HEK293 (cell line): Measurements from ENCODE around the gene BTG3.

Source experiments
- CTCF ChIA-PET: fragments of 350-600 bp; formaldehyde crosslinking; extraction: SDS; loops from one replicate; lab custom pipeline; 2021; ENCODE audit warnings: antibody characterized with exemption; lab: Yijun Ruan, JAX
- POLR2A ChIA-PET: fragments of 300-600 bp; formaldehyde crosslinking; extraction: SDS; loops from one replicate; lab custom pipeline; 2020; ENCODE audit warnings: antibody characterized with exemption, inconsistent platforms; lab: Yijun Ruan, JAX
- H3K27ac ChIP-seq: fragments of 200-500 bp; sonication (Bioruptor generic); 2 replicates; pipeline ENCODE4 v1.5.1; 2014; ENCODE audit warnings: low read depth, low read length, control low read depth, inconsistent platforms; ENCODE audit errors: extremely low read depth
- H3K36me3 ChIP-seq, 2 experiments: fragments of 200-500 bp in 1 of 2; sonication (Bioruptor generic) in 1 of 2; 1 replicate in 1 of 2; 2 replicates in 1 of 2; pipeline ENCODE4 v1.5.1; 2014 to 2017; ENCODE audit warnings: inconsistent platforms in 2 of 2, low read length in 2 of 2; ENCODE audit not compliant: control insufficient read depth in 2 of 2, insufficient read depth in 1 of 2
- H3K4me1 ChIP-seq: fragments of 200-500 bp; sonication (Bioruptor generic); 2 replicates; pipeline ENCODE4 v1.5.1; 2014; ENCODE audit warnings: mild to moderate bottlenecking, low read length, inconsistent platforms; ENCODE audit not compliant: control insufficient read depth, insufficient read depth
- H3K4me3 ChIP-seq: 2 replicates; pipeline ENCODE4 v1.5.1; 2011; ENCODE audit warnings: low read depth, mild to moderate bottlenecking, control low read depth, low read length, moderate library complexity
- H3K9me3 ChIP-seq: fragments of 200-500 bp; sonication (Bioruptor generic); 2 replicates; pipeline ENCODE4 v1.5.1; 2014; ENCODE audit warnings: low read depth, low read length, inconsistent platforms; ENCODE audit not compliant: control insufficient read depth, insufficient read depth
- HOXC10 ChIP-seq: sonication (generic); formaldehyde crosslinking; IDR thresholded peaks from 2 replicates; pipeline ENCODE4 v1.8.1; 2023; ENCODE audit warnings: mild to moderate bottlenecking, missing genetic modification reagents
- KLF16 ChIP-seq: fragments of 450-650 bp; formaldehyde crosslinking; IDR thresholded peaks from 2 replicates; pipeline ENCODE4 v1.5.1; 2017; ENCODE audit warnings: missing biosample characterization, missing genetic modification characterization
- SP3 ChIP-seq: fragments of 450-650 bp; formaldehyde crosslinking; IDR thresholded peaks from 2 replicates; pipeline ENCODE4 v1.5.1; 2016; ENCODE audit warnings: missing biosample characterization, missing genetic modification characterization
- ZBTB26 ChIP-seq: fragments of 450-650 bp; formaldehyde crosslinking; optimal IDR thresholded peaks from 2 replicates; pipeline ENCODE3; 2016; ENCODE audit warnings: missing biosample characterization, mild to moderate bottlenecking, missing genetic modification characterization
- ZBTB44 ChIP-seq: fragments of 450-650 bp; IDR thresholded peaks from 2 replicates; pipeline ENCODE4 v1.5.1; 2018; ENCODE audit warnings: missing biosample characterization, mild to moderate bottlenecking, missing genetic modification characterization
- ZNF140 ChIP-seq: fragments of 450-650 bp; formaldehyde crosslinking; IDR thresholded peaks from 2 replicates; pipeline ENCODE4 v1.5.1; 2016; ENCODE audit warnings: missing biosample characterization, missing genetic modification characterization
- ZNF148 ChIP-seq: fragments of 450-650 bp; formaldehyde crosslinking; IDR thresholded peaks from 2 replicates; pipeline ENCODE4 v1.5.0; 2017; ENCODE audit warnings: missing biosample characterization, missing genetic modification characterization, borderline replicate concordance
- ZNF174 ChIP-seq: fragments of 450-650 bp; formaldehyde crosslinking; IDR thresholded peaks from 2 replicates; pipeline ENCODE4 v1.5.0; 2017; ENCODE audit warnings: missing biosample characterization, mild to moderate bottlenecking, missing genetic modification characterization
- ZNF239 ChIP-seq: fragments of 450-650 bp; formaldehyde crosslinking; IDR thresholded peaks from 2 replicates; pipeline ENCODE4 v1.5.1; 2016; ENCODE audit warnings: missing biosample characterization, missing genetic modification characterization
- ZNF266 ChIP-seq: fragments of 450-650 bp; formaldehyde crosslinking; IDR thresholded peaks from 2 replicates; pipeline ENCODE4 v1.5.1; 2016; ENCODE audit warnings: missing biosample characterization, missing genetic modification characterization, low read depth
- ZNF362 ChIP-seq: fragments of 450-650 bp; formaldehyde crosslinking; IDR thresholded peaks from 2 replicates; pipeline ENCODE4 v1.5.1; 2016; ENCODE audit warnings: missing biosample characterization, missing genetic modification characterization
- ZNF654 ChIP-seq: fragments of 450-650 bp; formaldehyde crosslinking; IDR thresholded peaks from 2 replicates; pipeline ENCODE4 v1.5.1; 2016; ENCODE audit warnings: low read depth, missing biosample characterization, missing genetic modification characterization
- ZNF664 ChIP-seq: fragments of 450-650 bp; formaldehyde crosslinking; IDR thresholded peaks from 2 replicates; pipeline ENCODE4 v1.5.1; 2016; ENCODE audit warnings: missing biosample characterization, missing genetic modification characterization

The BTG3 gene

GRCh38 chr21:17570786-17571185 is 41.9 kb downstream of the BTG3 start:
- CTCF ChIA-PET: interaction anchor here (0.9 to 1.3 kb wide), 2 partner anchors 15 to 139 kb away, joined by 3 to 5 read pairs; no protein-coding TSS in a partner anchor
- no peak overlapping the region for H3K27ac ChIP-seq
- no peak overlapping the region for H3K4me3 ChIP-seq
- no peaks in the 10 kb centered on the region for H3K9me3 ChIP-seq
- H3K4me1 ChIP-seq: 0 out of 2 replicates have a peak, but pooled peaks cover 4% of the 10 kb centered on the region
- TF ChIP-seq ZNF148 (no peak), ZNF174 (tag by site-specific recombination) (no peak), ZBTB44 (tag by site-specific recombination) (no peak), ZNF266 (tag by site-specific recombination) (no peak), ZNF140 (no peak), ZBTB26 (no peak), HOXC10 (CRISPR knock-in tag) (no peak), ZNF239 (tag by site-specific recombination) (no peak), KLF16 (tag by site-specific recombination) (no peak), SP3 (tag by site-specific recombination) (no peak)
- POLR2A ChIA-PET: no interaction called here
- peaks cover 0 to 7% of the 10 kb centered on the region in 2 experiments; a peak in 2 of 3 replicates for H3K36me3 ChIP-seq

GRCh38 chr21:17560377-17561025 is 52.2 kb downstream of the BTG3 start:
- H3K4me1 ChIP-seq: peaks cover 5% of the 10 kb centered on the region; the same call in 1 of the 2 replicates
- TF ChIP-seq ZNF362 (no peak), ZNF654 (tag by site-specific recombination) (no peak), ZNF664 (tag by site-specific recombination) (no peak)
- H3K4me3 ChIP-seq: no peak overlapping the region
- CTCF ChIA-PET: interaction anchor here (1.1 kb wide), 1 partner anchor 25 kb away, joined by 4 read pairs; no protein-coding TSS in a partner anchor
- no peak overlapping the region for H3K27ac ChIP-seq
- POLR2A ChIA-PET: no interaction called here
- no peaks in the 10 kb centered on the region for H3K9me3 ChIP-seq
- peaks cover 15 to 32% of the 10 kb centered on the region in 2 experiments; a peak in 2 of 3 replicates for H3K36me3 ChIP-seq
